ENCODE measurements around the gene MYCT1. TPM values are rescaled to one million over a fixed set of nuclear protein-coding genes. Genes with fewer than 3 reads are reported as not detected.

MYCT1 gene
- polyA plus RNA-seq, 1 donor (not counting 4 experiments of a cell fraction or from before 2014, with no cell fraction given): 0.05 TPM

- FAIRE-seq: no peak
- Histone ChIP-seq H3K79me2 (ENCODE audit: control insufficient read depth, insufficient read depth, low read length) (no peaks in the 10 kb centered on the region), H2AFZ (ENCODE audit: control insufficient read depth, low read length) (no peak overlapping the region)
These were observed 67.6 kb downstream of the MYCT1 start for GRCh38 chr6:152765331-152765730.

GRCh38 chr6:152769159-152769558 is 71.5 kb downstream of the MYCT1 start:
- Histone ChIP-seq H2AFZ (ENCODE audit: control insufficient read depth, low read length) (no peak overlapping the region), H3K4me3 (ENCODE audit: control insufficient read depth in 2 of 3, extremely low read depth in 1 of 3, insufficient read depth in 2 of 3, low read depth in 1 of 3, low read length in 3 of 3) (no peak overlapping the region), H3K79me2 (ENCODE audit: control insufficient read depth, insufficient read depth, low read length) (no peaks in the 10 kb centered on the region), H4K20me1 (ENCODE audit: control insufficient read depth, extremely low read depth, insufficient read depth, low read length) (no peaks in the 10 kb centered on the region), H3K4me2 (ENCODE audit: control insufficient read depth, extremely low read depth, insufficient read depth, low read depth, low read length) (no peak overlapping the region), H3K9ac (ENCODE audit: control insufficient read depth, extremely low read depth, insufficient read depth, low read length) (no peak overlapping the region), H3K9me3 (ENCODE audit: control insufficient read depth, low read depth, low read length) (no peaks in the 10 kb centered on the region), H3K4me1 (ENCODE audit: control insufficient read depth, extremely low read depth, insufficient read depth, low read length) (no peaks in the 10 kb centered on the region), H3K27ac (ENCODE audit: control insufficient read depth, insufficient read depth, low read length) (no peak overlapping the region), H3K27me3 (ENCODE audit: control insufficient read depth, extremely low read depth, insufficient read depth, low read length) (no peaks in the 10 kb centered on the region), H3K9me1 (ENCODE audit: control insufficient read depth, extremely low read depth, insufficient read depth, low read length) (no peaks in the 10 kb centered on the region), H3K36me3 (ENCODE audit: control insufficient read depth in 2 of 2, extremely low read depth in 1 of 2, insufficient read depth in 2 of 2, low read length in 2 of 2) (no peaks in the 10 kb centered on the region)
- dilution Hi-C loops (cut with MboI; ENCODE audit: extremely low pct_ligation_motif_present, low sequenced_read_pairs): no loop called here
- TF ChIP-seq CTCF (optimal IDR thresholded peaks at IDR 0.05 in 1 of 3, IDR thresholded peaks at IDR 0.05 in 1 of 3, conservative IDR thresholded peaks at IDR 0.05 in 1 of 3; ENCODE audit: extremely low read depth in 1 of 3, insufficient read depth in 2 of 3, low read length in 3 of 3): no peak
- TF ChIP-seq EZH2 (IDR thresholded peaks at IDR 0.05; ENCODE audit: low read length): no peak
- no peak for FAIRE-seq
- no peak for DNase-seq (ENCODE audit: low read depth, low spot score)

More at GRCh38 chr6:152765331-152765730, 67.6 kb downstream of the MYCT1 start:
- no peak for DNase-seq (ENCODE audit: low read depth, low spot score)
- H3K9me3 ChIP-seq (ENCODE audit: control insufficient read depth, low read depth, low read length): no peaks in the 10 kb centered on the region
- no peak overlapping the region for H3K4me3 ChIP-seq (ENCODE audit: control insufficient read depth in 2 of 3, extremely low read depth in 1 of 3, insufficient read depth in 2 of 3, low read depth in 1 of 3, low read length in 3 of 3)
- no peak overlapping the region for H3K27ac ChIP-seq (ENCODE audit: control insufficient read depth, insufficient read depth, low read length)
- H3K27me3 ChIP-seq (ENCODE audit: control insufficient read depth, extremely low read depth, insufficient read depth, low read length): no peaks in the 10 kb centered on the region
- dilution Hi-C loops (cut with MboI; ENCODE audit: extremely low pct_ligation_motif_present, low sequenced_read_pairs): no loop called here
- no peak overlapping the region for H3K4me2 ChIP-seq (ENCODE audit: control insufficient read depth, extremely low read depth, insufficient read depth, low read depth, low read length)
- TF ChIP-seq EZH2 (IDR thresholded peaks at IDR 0.05; ENCODE audit: low read length) (no peak), CTCF (optimal IDR thresholded peaks at IDR 0.05 in 1 of 3, IDR thresholded peaks at IDR 0.05 in 1 of 3, conservative IDR thresholded peaks at IDR 0.05 in 1 of 3; ENCODE audit: extremely low read depth in 1 of 3, insufficient read depth in 2 of 3, low read length in 3 of 3) (no peak)
- H3K4me1 ChIP-seq (ENCODE audit: control insufficient read depth, extremely low read depth, insufficient read depth, low read length): no peaks in the 10 kb centered on the region
- H3K36me3 ChIP-seq (ENCODE audit: control insufficient read depth in 2 of 2, extremely low read depth in 1 of 2, insufficient read depth in 2 of 2, low read length in 2 of 2): no peaks in the 10 kb centered on the region
- H3K9me1 ChIP-seq (ENCODE audit: control insufficient read depth, extremely low read depth, insufficient read depth, low read length): no peaks in the 10 kb centered on the region
- H4K20me1 ChIP-seq (ENCODE audit: control insufficient read depth, extremely low read depth, insufficient read depth, low read length): no peaks in the 10 kb centered on the region
- no peak overlapping the region for H3K9ac ChIP-seq (ENCODE audit: control insufficient read depth, extremely low read depth, insufficient read depth, low read length)
